ENCODE measurements around the gene SPIN1. TPM values are rescaled to one million over a fixed set of nuclear protein-coding genes. Genes with fewer than 3 reads are reported as not detected.

SPIN1 gene
- total RNA-seq, 1 donor from 2014 or later: 154 TPM

GRCh38 chr9:88370346-88370745 is 17.9 kb upstream of the SPIN1 start:
- H3K36me3 Mint-ChIP-seq (ENCODE audit: insufficient read depth): peaks cover 6% of the 10 kb centered on the region
- peaks cover 2% of the 10 kb centered on the region for H3K4me1 Mint-ChIP-seq (ENCODE audit: low read depth)
- no peak overlapping the region for H3K4me3 Mint-ChIP-seq (ENCODE audit: low read depth)
- H3K27me3 Mint-ChIP-seq: no peaks in the 10 kb centered on the region
- peaks cover 15% of the 10 kb centered on the region for H3K9me3 Mint-ChIP-seq (ENCODE audit: low read depth)
- no peak overlapping the region for H3K27ac Mint-ChIP-seq
- no peak for TF ChIP-seq CTCF (IDR thresholded peaks at IDR 0.05; ENCODE audit: unreplicated experiment)
- DNase-seq (ENCODE audit: low spot score, unreplicated experiment): no peak

GRCh38 chr9:88372103-88372654 is 16.1 kb upstream of the SPIN1 start:
- Mint-ChIP-seq H3K27me3 (no peaks in the 10 kb centered on the region), H3K36me3 (ENCODE audit: insufficient read depth) (peaks cover 6% of the 10 kb centered on the region), H3K27ac (no peak overlapping the region), H3K9me3 (ENCODE audit: low read depth) (peaks cover 14% of the 10 kb centered on the region), H3K4me1 (ENCODE audit: low read depth) (peaks cover 2% of the 10 kb centered on the region), H3K4me3 (ENCODE audit: low read depth) (no peak overlapping the region)
- no peak for TF ChIP-seq CTCF (IDR thresholded peaks at IDR 0.05; ENCODE audit: unreplicated experiment)
- no peak for DNase-seq (ENCODE audit: low spot score, unreplicated experiment)

GRCh38 chr9:88373045-88373444 is 15.2 kb upstream of the SPIN1 start:
- Mint-ChIP-seq H3K36me3 (ENCODE audit: insufficient read depth) (peaks cover 3% of the 10 kb centered on the region), H3K27me3 (no peaks in the 10 kb centered on the region), H3K27ac (no peak overlapping the region), H3K4me1 (ENCODE audit: low read depth) (peaks cover 2% of the 10 kb centered on the region), H3K4me3 (ENCODE audit: low read depth) (no peak overlapping the region), H3K9me3 (ENCODE audit: low read depth) (peaks cover 14% of the 10 kb centered on the region)
- TF ChIP-seq CTCF (IDR thresholded peaks at IDR 0.05; ENCODE audit: unreplicated experiment): no peak
- DNase-seq (ENCODE audit: low spot score, unreplicated experiment): no peak

GRCh38 chr9:88378317-88378716 is 9.9 kb upstream of the SPIN1 start:
- Mint-ChIP-seq H3K36me3 (ENCODE audit: insufficient read depth) (peaks cover 5% of the 10 kb centered on the region), H3K4me1 (ENCODE audit: low read depth) (peaks cover 1% of the 10 kb centered on the region), H3K27ac (no peak overlapping the region), H3K9me3 (ENCODE audit: low read depth) (peaks cover 19% of the 10 kb centered on the region), H3K4me3 (ENCODE audit: low read depth) (no peak overlapping the region), H3K27me3 (no peaks in the 10 kb centered on the region)
- no peak for DNase-seq (ENCODE audit: low spot score, unreplicated experiment)
- peak; percentile 20 for TF ChIP-seq CTCF (IDR thresholded peaks at IDR 0.05; ENCODE audit: unreplicated experiment)

- DNase-seq (ENCODE audit: low spot score, unreplicated experiment): no peak
- Mint-ChIP-seq H3K27me3 (no peaks in the 10 kb centered on the region), H3K27ac (no peak overlapping the region), H3K4me1 (ENCODE audit: low read depth) (peaks cover 1% of the 10 kb centered on the region), H3K36me3 (ENCODE audit: insufficient read depth) (peaks cover 5% of the 10 kb centered on the region), H3K4me3 (ENCODE audit: low read depth) (no peak overlapping the region), H3K9me3 (ENCODE audit: low read depth) (peaks cover 14% of the 10 kb centered on the region)
- TF ChIP-seq CTCF (IDR thresholded peaks at IDR 0.05; ENCODE audit: unreplicated experiment): no peak
These were observed 8.9 kb upstream of the SPIN1 start for GRCh38 chr9:88379352-88379751.

Data from progenitor cell of endocrine pancreas (in vitro differentiated cells).